SU-DHL-6 (cell line): ENCODE measurements around the gene DSP.

Experiments
- H2AFZ ChIP-seq: fragments of 200-600 bp; sonication (generic); 2 replicates; pipeline ENCODE4 v1.6.1; 2014; ENCODE audit warnings: low read depth, mild to moderate bottlenecking, moderate library complexity, mixed read lengths, antibody characterized with exemption, low read length; ENCODE audit not compliant: severe bottlenecking
- H3F3A ChIP-seq: fragments of 200-600 bp; shearing (Covaris generic); 2 replicates; pipeline ENCODE4 v1.6.0; 2016; ENCODE audit warnings: antibody characterized with exemption, mild to moderate bottlenecking; ENCODE audit not compliant: insufficient read depth
- H3K27ac ChIP-seq: fragments of 200-600 bp; sonication (generic); 2 replicates; pipeline ENCODE4 v1.5.1; 2016; ENCODE audit warnings: low read depth, mild to moderate bottlenecking, low read length, moderate library complexity, mixed read lengths
- H3K27me3 ChIP-seq: fragments of 200-600 bp; sonication (generic), shearing (Covaris generic); 2 replicates; pipeline ENCODE4 v1.6.0; 2014; ENCODE audit warnings: mild to moderate bottlenecking, low read length
- H3K36me3 ChIP-seq: fragments of 200-600 bp; sonication (generic); 2 replicates; pipeline ENCODE4 v1.6.1; 2014; ENCODE audit warnings: mild to moderate bottlenecking, low read length, mixed read lengths
- H3K4me2 ChIP-seq: fragments of 300-600, 200-600 bp; shearing (Covaris generic), sonication (generic); 2 replicates; pipeline ENCODE4 v1.6.0; 2014; ENCODE audit warnings: low read length, low read depth, mild to moderate bottlenecking; ENCODE audit not compliant: poor library complexity, severe bottlenecking
- H3K4me3 ChIP-seq: fragments of 200-600 bp; sonication (generic); 2 replicates; pipeline ENCODE4 v1.5.1; 2014; ENCODE audit warnings: antibody characterized with exemption, low read length, mild to moderate bottlenecking, mixed read lengths; ENCODE audit not compliant: insufficient read depth, poor library complexity, severe bottlenecking
- H3K79me2 ChIP-seq: fragments of 200-600 bp; sonication (generic); 2 replicates; pipeline ENCODE4 v1.6.1; 2014; ENCODE audit warnings: mild to moderate bottlenecking, low read length, moderate library complexity; ENCODE audit not compliant: insufficient read depth
- H3K9ac ChIP-seq: fragments of 200-600 bp; sonication (generic); 2 replicates; pipeline ENCODE4 v1.7.0; 2014; ENCODE audit warnings: mild to moderate bottlenecking, low read length
- H3K9me2 ChIP-seq: fragments of 200-600 bp; sonication (generic); replicated peaks from 2 replicates; pipeline ENCODE4 v1.6.1; 2014; ENCODE audit warnings: low read length; ENCODE audit not compliant: insufficient read depth
- H3K9me3 ChIP-seq: fragments of 200-600 bp; sonication (generic); 2 replicates; pipeline ENCODE4 v1.6.1; 2014; ENCODE audit warnings: low read length, mixed read lengths; ENCODE audit not compliant: insufficient read depth
- H4K20me1 ChIP-seq: fragments of 200-600 bp; sonication (generic); 2 replicates; pipeline ENCODE4 v1.6.1; 2014; ENCODE audit warnings: low read depth, mild to moderate bottlenecking, antibody characterized with exemption, low read length, moderate library complexity, mixed read lengths
- EZH2phosphoT487 ChIP-seq: fragments of 200-600 bp; sonication (generic), shearing (Covaris generic); conservative IDR thresholded peaks from 2 replicates; pipeline ENCODE4 v1.6.1; 2018; ENCODE audit warnings: mild to moderate bottlenecking, antibody characterized with exemption, low read length, moderate library complexity, mixed read lengths
- TF ChIP-seq, protein P1 (sequence below): fragments of 200-600 bp; sonication (generic); IDR thresholded peaks from one replicate; pipeline ENCODE4 v1.5.1; 2017; ENCODE audit warnings: antibody characterized with exemption, mild to moderate bottlenecking, low read length, moderate library complexity; ENCODE audit not compliant: insufficient read depth, poor library complexity, severe bottlenecking

The DSP gene

DNA sequence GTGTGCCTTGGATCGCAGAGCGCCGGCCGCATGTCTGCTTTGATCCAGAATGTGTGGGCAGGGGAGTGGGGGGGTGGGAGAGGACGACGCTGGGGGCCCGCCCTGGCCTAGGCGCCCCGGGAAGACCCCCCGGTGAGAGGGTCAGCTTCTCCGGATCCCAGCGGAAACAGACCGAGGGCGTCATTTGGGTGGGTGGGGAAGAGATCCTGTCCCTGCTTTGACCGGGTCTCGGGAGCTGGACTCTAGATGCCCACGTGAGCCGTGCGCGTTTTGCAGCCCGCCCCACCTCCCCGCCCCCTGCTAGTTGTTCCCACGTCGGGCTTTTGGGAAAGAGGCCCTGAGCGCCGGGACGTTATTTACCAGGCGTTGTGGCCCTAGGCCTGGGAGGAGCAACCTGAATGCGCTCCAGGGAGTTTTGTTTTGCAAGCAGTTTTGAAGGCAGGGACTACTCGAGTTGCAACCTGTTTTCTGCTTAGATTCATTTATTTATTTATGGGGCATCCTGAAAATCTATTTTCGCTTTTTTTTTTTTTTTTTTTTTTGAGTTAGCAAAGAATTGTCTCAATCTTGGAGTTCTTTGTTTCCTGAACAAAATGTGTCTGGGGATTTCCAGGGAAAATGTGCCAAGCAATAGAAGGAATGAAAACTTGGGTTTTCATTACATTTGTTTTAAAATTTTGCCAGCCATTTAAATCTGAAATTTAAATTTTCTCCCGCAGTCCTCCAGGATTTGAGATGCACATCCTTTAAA is 1.6 kb downstream of the DSP start:
- Histone ChIP-seq H2AFZ (no peak overlapping the region), H3K79me2 (no peaks in the 10 kb centered on the region), H3K27me3 (no peaks in the 10 kb centered on the region), H3F3A (no peaks in the 10 kb centered on the region), H3K4me2 (no peak overlapping the region), H3K9me3 (no peaks in the 10 kb centered on the region), H3K27ac (no peak overlapping the region), H3K36me3 (no peaks in the 10 kb centered on the region), H3K4me3 (no peak overlapping the region), H4K20me1 (no peaks in the 10 kb centered on the region), H3K9me2 (no peaks in the 10 kb centered on the region), H3K9ac (no peak overlapping the region)
- TF ChIP-seq EZH2phosphoT487 = no peak
- TF ChIP-seq, protein P1, sequence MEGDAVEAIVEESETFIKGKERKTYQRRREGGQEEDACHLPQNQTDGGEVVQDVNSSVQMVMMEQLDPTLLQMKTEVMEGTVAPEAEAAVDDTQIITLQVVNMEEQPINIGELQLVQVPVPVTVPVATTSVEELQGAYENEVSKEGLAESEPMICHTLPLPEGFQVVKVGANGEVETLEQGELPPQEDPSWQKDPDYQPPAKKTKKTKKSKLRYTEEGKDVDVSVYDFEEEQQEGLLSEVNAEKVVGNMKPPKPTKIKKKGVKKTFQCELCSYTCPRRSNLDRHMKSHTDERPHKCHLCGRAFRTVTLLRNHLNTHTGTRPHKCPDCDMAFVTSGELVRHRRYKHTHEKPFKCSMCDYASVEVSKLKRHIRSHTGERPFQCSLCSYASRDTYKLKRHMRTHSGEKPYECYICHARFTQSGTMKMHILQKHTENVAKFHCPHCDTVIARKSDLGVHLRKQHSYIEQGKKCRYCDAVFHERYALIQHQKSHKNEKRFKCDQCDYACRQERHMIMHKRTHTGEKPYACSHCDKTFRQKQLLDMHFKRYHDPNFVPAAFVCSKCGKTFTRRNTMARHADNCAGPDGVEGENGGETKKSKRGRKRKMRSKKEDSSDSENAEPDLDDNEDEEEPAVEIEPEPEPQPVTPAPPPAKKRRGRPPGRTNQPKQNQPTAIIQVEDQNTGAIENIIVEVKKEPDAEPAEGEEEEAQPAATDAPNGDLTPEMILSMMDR = no peak

- no peaks in the 10 kb centered on the region for H3K36me3 ChIP-seq
- no peak for TF ChIP-seq EZH2phosphoT487
- TF ChIP-seq, protein P1 = no peak
- H4K20me1 ChIP-seq = no peaks in the 10 kb centered on the region
- H3K27ac ChIP-seq = no peak overlapping the region
- H3K9me3 ChIP-seq = no peaks in the 10 kb centered on the region
- no peaks in the 10 kb centered on the region for H3K27me3 ChIP-seq
- H3K4me3 ChIP-seq = no peak overlapping the region
- H2AFZ ChIP-seq = no peak overlapping the region
- no peaks in the 10 kb centered on the region for H3F3A ChIP-seq
- no peak overlapping the region for H3K4me2 ChIP-seq
- no peaks in the 10 kb centered on the region for H3K79me2 ChIP-seq
- H3K9me2 ChIP-seq = no peaks in the 10 kb centered on the region
- no peak overlapping the region for H3K9ac ChIP-seq
These were observed 2.4 kb downstream of the DSP start for GRCh38 chr6:7543789-7544424.

GRCh38 chr6:7544597-7544996 is 3.1 kb downstream of the DSP start:
- no peaks in the 10 kb centered on the region for H3K36me3 ChIP-seq
- H3K9ac ChIP-seq = no peak overlapping the region
- no peaks in the 10 kb centered on the region for H3K9me2 ChIP-seq
- no peaks in the 10 kb centered on the region for H3K79me2 ChIP-seq
- no peak overlapping the region for H3K4me3 ChIP-seq
- H3K4me2 ChIP-seq = no peak overlapping the region
- no peak overlapping the region for H2AFZ ChIP-seq
- no peak for TF ChIP-seq EZH2phosphoT487
- TF ChIP-seq, protein P1 = no peak
- no peak overlapping the region for H3K27ac ChIP-seq
- H3F3A ChIP-seq = no peaks in the 10 kb centered on the region
- H3K9me3 ChIP-seq = no peaks in the 10 kb centered on the region
- no peaks in the 10 kb centered on the region for H4K20me1 ChIP-seq
- no peaks in the 10 kb centered on the region for H3K27me3 ChIP-seq
